PC-3 (cell line): ENCODE measurements around the gene LTBP1.

ENCODE experiments used
- EZH2 ChIP-seq: fragments of 300-600 bp; sonication (generic); IDR thresholded peaks from one replicate; pipeline ENCODE4 v1.6.1; 2017; ENCODE audit warnings: antibody characterized with exemption, mild to moderate bottlenecking, low read length; ENCODE audit not compliant: unreplicated experiment
- EZH2phosphoT487 ChIP-seq: fragments of 300-600 bp; sonication (generic); IDR thresholded peaks from 2 replicates; pipeline ENCODE4 v1.6.1; 2018; ENCODE audit warnings: mild to moderate bottlenecking, antibody characterized with exemption, low read length, borderline replicate concordance
- TF ChIP-seq, protein P1 (sequence below): fragments of 300-600 bp; sonication (generic); conservative IDR thresholded peaks from 2 replicates; pipeline ENCODE4 v1.5.1; 2017; ENCODE audit warnings: antibody characterized with exemption, low read depth, mild to moderate bottlenecking, low read length

GRCh38 chr2:33131111-33131510 is 184.4 kb downstream of the LTBP1 start:
- TF ChIP-seq, protein P1, sequence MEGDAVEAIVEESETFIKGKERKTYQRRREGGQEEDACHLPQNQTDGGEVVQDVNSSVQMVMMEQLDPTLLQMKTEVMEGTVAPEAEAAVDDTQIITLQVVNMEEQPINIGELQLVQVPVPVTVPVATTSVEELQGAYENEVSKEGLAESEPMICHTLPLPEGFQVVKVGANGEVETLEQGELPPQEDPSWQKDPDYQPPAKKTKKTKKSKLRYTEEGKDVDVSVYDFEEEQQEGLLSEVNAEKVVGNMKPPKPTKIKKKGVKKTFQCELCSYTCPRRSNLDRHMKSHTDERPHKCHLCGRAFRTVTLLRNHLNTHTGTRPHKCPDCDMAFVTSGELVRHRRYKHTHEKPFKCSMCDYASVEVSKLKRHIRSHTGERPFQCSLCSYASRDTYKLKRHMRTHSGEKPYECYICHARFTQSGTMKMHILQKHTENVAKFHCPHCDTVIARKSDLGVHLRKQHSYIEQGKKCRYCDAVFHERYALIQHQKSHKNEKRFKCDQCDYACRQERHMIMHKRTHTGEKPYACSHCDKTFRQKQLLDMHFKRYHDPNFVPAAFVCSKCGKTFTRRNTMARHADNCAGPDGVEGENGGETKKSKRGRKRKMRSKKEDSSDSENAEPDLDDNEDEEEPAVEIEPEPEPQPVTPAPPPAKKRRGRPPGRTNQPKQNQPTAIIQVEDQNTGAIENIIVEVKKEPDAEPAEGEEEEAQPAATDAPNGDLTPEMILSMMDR: no peak
- TF ChIP-seq EZH2phosphoT487 (no peak), EZH2 (no peak)
